ENCODE results near the gene BPIFB1. TPM values are rescaled to one million over a fixed set of nuclear protein-coding genes. Genes with fewer than 3 reads are reported as not detected.

The BPIFB1 gene
- total and polyA plus RNA-seq, 2 experiments from 2014 or later: not detected

DNA sequence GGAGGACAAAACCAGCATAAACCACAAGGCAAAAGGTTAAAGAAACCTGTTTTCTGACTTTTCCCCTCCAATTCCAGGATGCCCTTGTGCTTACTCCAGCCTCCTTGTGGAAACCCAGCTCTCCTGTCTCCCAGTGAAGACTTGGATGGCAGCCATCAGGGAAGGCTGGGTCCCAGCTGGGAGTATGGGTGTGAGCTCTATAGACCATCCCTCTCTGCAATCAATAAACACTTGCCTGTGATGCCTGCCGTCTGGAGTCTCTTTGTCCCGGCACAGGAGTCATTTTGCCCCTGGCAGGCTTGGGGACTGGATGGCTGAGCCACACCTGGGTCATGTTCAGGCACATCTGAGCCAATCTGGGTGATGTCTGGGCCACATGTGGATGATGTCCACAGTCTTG lies 26.6 kb downstream of the BPIFB1 start:
- Histone ChIP-seq H3K4me1 (ENCODE audit: insufficient read depth) (no peaks in the 10 kb centered on the region), H3K9me3 (ENCODE audit: low read depth) (no peaks in the 10 kb centered on the region), H4K20me1 (ENCODE audit: insufficient read depth) (no peaks in the 10 kb centered on the region), H3K9ac (no peak overlapping the region), H3K27me3 (replicated peaks; ENCODE audit: insufficient read depth) (peaks cover 7% of the 10 kb centered on the region; the same call in 1 of the 2 replicates), H3F3A (ENCODE audit: insufficient read depth) (no peaks in the 10 kb centered on the region), H3K4me2 (ENCODE audit: unreplicated experiment) (no peak overlapping the region), H3K36me3 (ENCODE audit: low read depth) (no peaks in the 10 kb centered on the region), H3K27ac (no peak overlapping the region), H3K79me2 (ENCODE audit: insufficient read depth) (no peaks in the 10 kb centered on the region), H2AFZ (no peak overlapping the region), H3K4me3 (no peak overlapping the region), H3K9me2 (ENCODE audit: insufficient read depth) (no peaks in the 10 kb centered on the region)
- TF ChIP-seq EZH2phosphoT487 (IDR thresholded peaks at IDR 0.05; ENCODE audit: insufficient read depth, low read depth): no peak
- no peak for TF ChIP-seq EZH2 (IDR thresholded peaks at IDR 0.05; ENCODE audit: insufficient read depth, poor library complexity, severe bottlenecking)
- 3 to 6% methylated on average over 2 of the region's 2 CpGs for WGBS, 2 experiments (ENCODE audit: low coverage in 1 of 2, low lambda C conversion rate in 2 of 2, missing lambda C conversion rate in 2 of 2)
- DNase-seq: no peak
- in situ Hi-C loops (cut with MboI): no loop called here

DNA sequence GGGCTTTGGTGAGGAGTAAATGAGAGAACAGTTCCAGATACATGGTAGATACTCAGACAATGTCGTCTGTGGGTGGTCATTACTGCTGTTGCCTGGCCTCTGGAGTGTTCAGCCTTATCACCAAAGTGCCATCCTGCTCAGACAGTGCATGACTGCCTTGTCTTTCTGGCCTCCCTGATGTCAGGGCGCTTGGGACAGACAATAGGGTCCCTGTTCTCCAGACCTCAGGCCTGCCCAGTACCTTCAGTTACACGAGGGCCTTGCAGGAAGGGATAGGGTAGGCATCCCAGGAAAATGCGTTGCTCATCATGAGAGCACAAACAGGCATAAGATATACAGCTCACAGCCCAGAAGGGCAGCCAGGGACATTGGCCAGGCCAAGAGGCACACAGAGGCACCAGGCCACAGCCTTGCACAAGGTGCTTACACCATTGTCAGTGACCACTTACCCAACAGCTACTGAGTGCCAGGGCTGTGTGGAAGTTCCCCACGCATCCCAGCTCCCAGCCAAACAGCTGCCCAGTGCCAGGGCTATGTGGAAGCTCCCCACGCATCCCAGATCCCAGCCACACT lies 27.4 kb downstream of the BPIFB1 start:
- H3K4me1 ChIP-seq (ENCODE audit: insufficient read depth): no peaks in the 10 kb centered on the region
- no peak overlapping the region for H3K27ac ChIP-seq
- 39 to 42% methylated on average over 6 of the region's 6 CpGs for WGBS, 2 experiments (ENCODE audit: low coverage in 1 of 2, low lambda C conversion rate in 2 of 2, missing lambda C conversion rate in 2 of 2)
- H3K36me3 ChIP-seq (ENCODE audit: low read depth): no peaks in the 10 kb centered on the region
- no peak overlapping the region for H2AFZ ChIP-seq
- in situ Hi-C loops (cut with MboI): no loop called here
- no peak overlapping the region for H3K4me3 ChIP-seq
- DNase-seq: no peak
- H3K9me3 ChIP-seq (ENCODE audit: low read depth): no peaks in the 10 kb centered on the region
- no peak overlapping the region for H3K9ac ChIP-seq
- H3K4me2 ChIP-seq (ENCODE audit: unreplicated experiment): no peak overlapping the region
- no peaks in the 10 kb centered on the region for H4K20me1 ChIP-seq (ENCODE audit: insufficient read depth)
- no peaks in the 10 kb centered on the region for H3F3A ChIP-seq (ENCODE audit: insufficient read depth)
- H3K79me2 ChIP-seq (ENCODE audit: insufficient read depth): no peaks in the 10 kb centered on the region
- H3K27me3 ChIP-seq (replicated peaks; ENCODE audit: insufficient read depth): peaks cover 7% of the 10 kb centered on the region; the same call in 1 of the 2 replicates
- TF ChIP-seq EZH2 (IDR thresholded peaks at IDR 0.05; ENCODE audit: insufficient read depth, poor library complexity, severe bottlenecking): no peak
- no peaks in the 10 kb centered on the region for H3K9me2 ChIP-seq (ENCODE audit: insufficient read depth)

DNA sequence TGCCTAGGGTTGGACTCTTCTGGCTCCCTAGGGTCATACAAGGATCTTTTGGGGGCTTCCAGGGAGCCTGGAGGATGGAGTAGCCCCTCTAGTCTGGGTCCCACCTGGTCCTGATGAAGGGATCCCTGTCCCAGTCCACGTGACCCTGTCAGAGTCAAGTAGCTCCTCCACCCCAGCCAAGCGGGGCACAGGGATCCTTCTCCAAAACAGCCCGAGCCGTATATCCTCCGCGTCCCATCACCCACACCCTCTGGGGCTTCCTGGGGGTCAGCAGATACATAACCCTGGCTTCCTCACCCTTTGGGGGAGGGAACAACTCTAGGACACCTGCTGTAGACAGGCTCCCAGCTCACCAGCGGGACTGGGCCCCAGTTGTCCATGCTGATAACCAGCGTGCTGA lies 28.0 kb downstream of the BPIFB1 start:
- in situ Hi-C loops (cut with MboI): no loop called here

GRCh38 chr20:33311996-33312395 lies 29.0 kb downstream of the BPIFB1 start:
- H3K27ac ChIP-seq: no peak overlapping the region
- no peak overlapping the region for H3K4me2 ChIP-seq (ENCODE audit: unreplicated experiment)
- H3K36me3 ChIP-seq (ENCODE audit: low read depth): no peaks in the 10 kb centered on the region
- H3K9me3 ChIP-seq (ENCODE audit: low read depth): no peaks in the 10 kb centered on the region
- DNase-seq: no peak
- H3F3A ChIP-seq (ENCODE audit: insufficient read depth): no peaks in the 10 kb centered on the region
- H4K20me1 ChIP-seq (ENCODE audit: insufficient read depth): no peaks in the 10 kb centered on the region
- in situ Hi-C loops (cut with MboI): no loop called here
- no peak overlapping the region for H2AFZ ChIP-seq
- no peaks in the 10 kb centered on the region for H3K4me1 ChIP-seq (ENCODE audit: insufficient read depth)
- H3K79me2 ChIP-seq (ENCODE audit: insufficient read depth): no peaks in the 10 kb centered on the region
- whole genome bisulfite sequencing, 2 experiments (ENCODE audit: low coverage in 1 of 2, low lambda C conversion rate in 2 of 2, missing lambda C conversion rate in 2 of 2): 48 to 53% methylated on average over 4 of the region's 4 CpGs
- H3K9ac ChIP-seq: no peak overlapping the region
- no peak overlapping the region for H3K4me3 ChIP-seq
- H3K27me3 ChIP-seq (replicated peaks; ENCODE audit: insufficient read depth): peaks cover 10% of the 10 kb centered on the region; the same call in 1 of the 2 replicates
- TF ChIP-seq EZH2 (IDR thresholded peaks at IDR 0.05; ENCODE audit: insufficient read depth, poor library complexity, severe bottlenecking) (no peak), EZH2phosphoT487 (IDR thresholded peaks at IDR 0.05; ENCODE audit: insufficient read depth, low read depth) (no peak)
- no peaks in the 10 kb centered on the region for H3K9me2 ChIP-seq (ENCODE audit: insufficient read depth)

More for the DNA sequence above, 28.0 kb downstream of the BPIFB1 start:
- Histone ChIP-seq H3K9me3 (ENCODE audit: low read depth) (no peaks in the 10 kb centered on the region), H3K4me3 (no peak overlapping the region), H3F3A (ENCODE audit: insufficient read depth) (no peaks in the 10 kb centered on the region), H3K4me2 (ENCODE audit: unreplicated experiment) (no peak overlapping the region), H3K27me3 (replicated peaks; ENCODE audit: insufficient read depth) (peaks cover 7% of the 10 kb centered on the region; the same call in 1 of the 2 replicates), H3K79me2 (ENCODE audit: insufficient read depth) (no peaks in the 10 kb centered on the region), H3K36me3 (ENCODE audit: low read depth) (no peaks in the 10 kb centered on the region), H3K9me2 (ENCODE audit: insufficient read depth) (no peaks in the 10 kb centered on the region), H3K27ac (no peak overlapping the region), H2AFZ (no peak overlapping the region), H3K4me1 (ENCODE audit: insufficient read depth) (no peaks in the 10 kb centered on the region), H4K20me1 (ENCODE audit: insufficient read depth) (no peaks in the 10 kb centered on the region), H3K9ac (no peak overlapping the region)
- TF ChIP-seq EZH2phosphoT487 (IDR thresholded peaks at IDR 0.05; ENCODE audit: insufficient read depth, low read depth) (no peak), EZH2 (IDR thresholded peaks at IDR 0.05; ENCODE audit: insufficient read depth, poor library complexity, severe bottlenecking) (no peak)
- no peak for DNase-seq
- WGBS, 2 experiments (ENCODE audit: low coverage in 1 of 2, low lambda C conversion rate in 2 of 2, missing lambda C conversion rate in 2 of 2): 74 to 78% methylated on average over 8 of the region's 8 CpGs

- Histone ChIP-seq H4K20me1 (ENCODE audit: insufficient read depth) (no peaks in the 10 kb centered on the region), H3K4me3 (no peak overlapping the region), H2AFZ (no peak overlapping the region), H3K27me3 (replicated peaks; ENCODE audit: insufficient read depth) (peaks cover 16% of the 10 kb centered on the region), H3K9me2 (ENCODE audit: insufficient read depth) (no peaks in the 10 kb centered on the region), H3K9me3 (ENCODE audit: low read depth) (no peaks in the 10 kb centered on the region), H3K4me2 (ENCODE audit: unreplicated experiment) (no peak overlapping the region), H3F3A (ENCODE audit: insufficient read depth) (no peaks in the 10 kb centered on the region), H3K27ac (no peak overlapping the region), H3K79me2 (ENCODE audit: insufficient read depth) (no peaks in the 10 kb centered on the region), H3K9ac (no peak overlapping the region), H3K4me1 (ENCODE audit: insufficient read depth) (no peaks in the 10 kb centered on the region), H3K36me3 (ENCODE audit: low read depth) (no peaks in the 10 kb centered on the region)
- TF ChIP-seq EZH2 (IDR thresholded peaks at IDR 0.05; ENCODE audit: insufficient read depth, poor library complexity, severe bottlenecking): no peak
- TF ChIP-seq EZH2phosphoT487 (IDR thresholded peaks at IDR 0.05; ENCODE audit: insufficient read depth, low read depth): no peak
- no peak for DNase-seq
- WGBS, 2 experiments (ENCODE audit: low coverage in 1 of 2, low lambda C conversion rate in 2 of 2, missing lambda C conversion rate in 2 of 2): 81 to 82% methylated on average over 11 of the region's 11 CpGs
- in situ Hi-C loops (cut with MboI): no loop called here
Observed at GRCh38 chr20:33312583-33312982, 29.6 kb downstream of the BPIFB1 start.
